HepG2 (cell line): Measurements from ENCODE around the gene WNT2. TPM values are rescaled to one million over a fixed set of nuclear protein-coding genes. Genes with fewer than 3 reads are reported as not detected.

ENCODE experiments used
- ATAC-seq: fragments of 200-7000 bp; cut with Tn5 transposase; 3 replicates; pipeline ENCODE4 v1.9.1; 2020; ENCODE audit warnings: mild to moderate bottlenecking, moderate library complexity
- BruUV-seq: library from RNA; stranded (reverse); fragments of 400-500 nt; replicated peaks from 2 replicates; lab custom pipeline; 2021; lab: Mats Ljungman, UMichigan
- CTCF ChIA-PET: fragments of 300-600 bp; formaldehyde crosslinking; extraction: SDS; loops from one replicate; lab custom pipeline; 2021; ENCODE audit warnings: low total read pairs, inconsistent platforms, low intra/inter-chr PET ratio; lab: Yijun Ruan, JAX
- POLR2A ChIA-PET: fragments of 350-600 bp; sonication (Branson Sonifier 250); formaldehyde crosslinking; loops from one replicate; lab custom pipeline; 2020; ENCODE audit warnings: antibody characterized with exemption, inconsistent platforms; lab: Yijun Ruan, JAX
- DNase-seq: peaks from one replicate; pipeline ENCODE4 v3.0.0-alpha.2; 2015; ENCODE audit warnings: low spot score
- FAIRE-seq: peaks from 3 replicates; lab custom pipeline; 2011; peaks lifted over from hg19 to GRCh38; lab: Jason Lieb, UNC
- H2AFZ ChIP-seq: one replicate; pipeline ENCODE4 v1.6.1; 2011; ENCODE audit warnings: low read length, inconsistent platforms
- H3K27ac ChIP-seq: fragments of 300-600 bp; 3 replicates; pipeline ENCODE4 v1.8.0; 2011; ENCODE audit warnings: mixed run types, mild to moderate bottlenecking, mixed read lengths, low read length, inconsistent platforms; ENCODE audit not compliant: insufficient read depth; ENCODE audit errors: extremely low read length
- H3K27me3 ChIP-seq, 2 experiments: fragments of 200-600 bp in 1 of 2; 2 replicates in 1 of 2; 3 replicates in 1 of 2; pipeline versions ENCODE4 v1.6.0 to v1.8.0; 2011; ENCODE audit warnings: low read length in 2 of 2, mild to moderate bottlenecking in 2 of 2, moderate library complexity in 2 of 2, inconsistent platforms in 1 of 2; ENCODE audit not compliant: insufficient read depth in 2 of 2, control insufficient read depth in 1 of 2
- H3K36me3 ChIP-seq, 2 experiments: fragments of 200-600 bp in 1 of 2; replicated peaks in 1 of 2; 2 replicates in 1 of 2; 3 replicates in 1 of 2; pipeline versions ENCODE4 v1.5.1 to v1.8.0; 2011; ENCODE audit warnings: low read length in 2 of 2, inconsistent platforms in 1 of 2; ENCODE audit not compliant: insufficient read depth in 2 of 2, control insufficient read depth in 1 of 2
- H3K4me1 ChIP-seq: 2 replicates; pipeline ENCODE4 v1.5.1; 2012; ENCODE audit warnings: low read length, inconsistent platforms; ENCODE audit not compliant: insufficient read depth
- H3K4me2 ChIP-seq: 2 replicates; pipeline ENCODE4 v1.6.0; 2011; ENCODE audit warnings: low read depth, low read length, inconsistent platforms
- H3K4me3 ChIP-seq, 3 experiments: fragments of 200-600 bp in 1 of 3; sonication (generic), shearing (Covaris generic) in 1 of 3; replicated peaks in 1 of 3; 2 replicates each; pipeline ENCODE4 v1.5.1; 2011 to 2016; ENCODE audit warnings: low read length in 3 of 3, inconsistent platforms in 2 of 3, low read depth in 2 of 3, mild to moderate bottlenecking in 2 of 3, control low read depth in 1 of 3, mixed read lengths in 1 of 3; ENCODE audit not compliant: insufficient read depth in 1 of 3
- H3K79me2 ChIP-seq: one replicate; pipeline ENCODE4 v1.6.1; 2011; ENCODE audit warnings: low read length, inconsistent platforms; ENCODE audit not compliant: insufficient read depth
- H3K9ac ChIP-seq: 2 replicates; pipeline ENCODE4 v1.6.0; 2011; ENCODE audit warnings: mild to moderate bottlenecking, low read depth, low read length, inconsistent platforms; ENCODE audit not compliant: insufficient read depth
- H3K9me3 ChIP-seq: 2 replicates; pipeline ENCODE4 v1.5.1; 2012; ENCODE audit warnings: mild to moderate bottlenecking, low read length
- H4K20me1 ChIP-seq: 2 replicates; pipeline ENCODE4 v1.6.0; 2011; ENCODE audit warnings: inconsistent platforms, mild to moderate bottlenecking, low read length, moderate library complexity; ENCODE audit not compliant: insufficient read depth
- ARID2 ChIP-seq: sonication (generic); formaldehyde crosslinking; IDR thresholded peaks from 2 replicates; pipeline ENCODE4 v1.8.1; 2022; ENCODE audit warnings: mild to moderate bottlenecking, missing genetic modification reagents, borderline replicate concordance
- BHLHE40 ChIP-seq: IDR thresholded peaks from 2 replicates; pipeline ENCODE4 v1.6.1; 2011; ENCODE audit warnings: low read length, improper control_type of control experiment
- PHF5A ChIP-seq: IDR thresholded peaks from one replicate; pipeline ENCODE4 v1.6.1; 2018; ENCODE audit warnings: low read depth, missing genetic modification reagents; ENCODE audit not compliant: unreplicated experiment
- TEAD2 ChIP-seq: sonication (generic); formaldehyde crosslinking; IDR thresholded peaks from 2 replicates; pipeline ENCODE4 v1.9.0; 2021; ENCODE audit warnings: missing genetic modification reagents
- YEATS2 ChIP-seq: sonication (generic); formaldehyde crosslinking; IDR thresholded peaks from 2 replicates; pipeline ENCODE4 v1.4.0; 2020; ENCODE audit warnings: missing genetic modification reagents, borderline replicate concordance
- ZNF205 ChIP-seq: IDR thresholded peaks from 2 replicates; pipeline ENCODE4 v1.6.1; 2018; ENCODE audit warnings: missing biosample characterization, missing genetic modification reagents
- ZNF235 ChIP-seq: sonication (generic); formaldehyde crosslinking; IDR thresholded peaks from 2 replicates; pipeline ENCODE4 v1.8.1; 2023; ENCODE audit warnings: mild to moderate bottlenecking, missing genetic modification reagents, borderline replicate concordance
- ZNF292 ChIP-seq: sonication (generic); formaldehyde crosslinking; IDR thresholded peaks from 2 replicates; pipeline ENCODE4 v1.8.1; 2022; ENCODE audit warnings: mild to moderate bottlenecking, low read depth, missing genetic modification reagents, borderline replicate concordance
- ZNF550 ChIP-seq: sonication (generic); formaldehyde crosslinking; IDR thresholded peaks from 2 replicates; pipeline ENCODE4 v1.4.0; 2020; ENCODE audit warnings: mild to moderate bottlenecking, missing genetic modification reagents, borderline replicate concordance
- ZNF737 ChIP-seq: sonication (generic); formaldehyde crosslinking; IDR thresholded peaks from 2 replicates; pipeline ENCODE4 v1.5.0; 2020; ENCODE audit warnings: missing genetic modification reagents, mild to moderate bottlenecking, borderline replicate concordance
- WGBS: methylation state at CpG from one replicate; pipeline ENCODE4 v1.1.6; 2017; ENCODE audit warnings: low lambda C conversion rate; 5-methylcytosine and 5-hydroxymethylcytosine counted together
- in situ Hi-C: cut with HindIII; loops from 2 replicates; pipeline ENCODE4 v1.10.0; 2017; ENCODE audit warnings: low pct_unique_long_range_greater_than_20kb; ENCODE audit not compliant: extremely low pct_ligation_motif_present
- intact Hi-C: fragments of 100-400 bp; cut with micrococcal nuclease; formaldehyde crosslinking; loops from one replicate; pipeline ENCODE4 v1.10.0; 2022; ENCODE audit not compliant: unreplicated experiment
- polyA plus RNA-seq, 8 experiments: library from polyadenylated mRNA; depleted of rRNA in 3 of 8; stranded (reverse) in 7 of 8; unstranded in 1 of 8; fragments of >200 nt; fragmentation: Illumina TruSeq in 4 of 8; extraction: Trizol in 4 of 8; gene quantifications; 2 replicates each; pipeline versions ENCODE4 v1.2.1 to v1.2.3, GENCODE V29; 2011 to 2016; ENCODE audit warnings: low read depth in 4 of 8, missing spikeins in 1 of 8, mixed read lengths in 1 of 8; ENCODE audit not compliant: insufficient read depth in 1 of 8
- total RNA-seq, 5 experiments: library from RNA; depleted of rRNA; stranded (reverse); fragments of >200 nt; fragmentation: Illumina TruSeq; extraction: Trizol; gene quantifications; 2 replicates each; pipeline ENCODE4 v1.2.3, GENCODE V29; 2016; ENCODE audit warnings: low read depth in 1 of 5
- TF ChIP-seq, protein P1 (sequence below): sonication (generic); formaldehyde crosslinking; IDR thresholded peaks from 2 replicates; pipeline ENCODE4 v1.8.1; 2023; ENCODE audit warnings: mild to moderate bottlenecking, missing genetic modification reagents

WNT2 gene
- total and polyA plus RNA-seq, 2 of the 13 experiments (the other 11 are each of a cell fraction or from before 2014, with no cell fraction given): not detected

GRCh38 chr7:117249696-117250095, 73.2 kb downstream of the WNT2 start:
- no peak overlapping the region for H3K4me3 ChIP-seq
- CTCF ChIA-PET: no interaction called here
- no peak overlapping the region for H3K9ac ChIP-seq
- no peak for FAIRE-seq
- no peaks in the 10 kb centered on the region for H3K9me3 ChIP-seq
- no peaks in the 10 kb centered on the region for H4K20me1 ChIP-seq
- H3K27me3 ChIP-seq: no peaks in the 10 kb centered on the region; a peak in 2 of 5 replicates
- in situ Hi-C loops (no loop called here), intact Hi-C loops (loop anchor here (10.0 kb wide), 1 partner anchor 85 kb away; no protein-coding TSS in a partner anchor)
- no peaks in the 10 kb centered on the region for H3K4me1 ChIP-seq
- H3K36me3 ChIP-seq: no peaks in the 10 kb centered on the region
- POLR2A ChIA-PET: no interaction called here
- BruUV-seq: no TSS peak
- H3K4me2 ChIP-seq: no peak overlapping the region
- no peaks in the 10 kb centered on the region for H3K79me2 ChIP-seq
- ATAC-seq: no peak
- H2AFZ ChIP-seq: no peak overlapping the region
- no peak for TF ChIP-seq BHLHE40
- TF ChIP-seq ZNF550 (CRISPR knock-in tag): no peak
- TF ChIP-seq, protein P1, sequence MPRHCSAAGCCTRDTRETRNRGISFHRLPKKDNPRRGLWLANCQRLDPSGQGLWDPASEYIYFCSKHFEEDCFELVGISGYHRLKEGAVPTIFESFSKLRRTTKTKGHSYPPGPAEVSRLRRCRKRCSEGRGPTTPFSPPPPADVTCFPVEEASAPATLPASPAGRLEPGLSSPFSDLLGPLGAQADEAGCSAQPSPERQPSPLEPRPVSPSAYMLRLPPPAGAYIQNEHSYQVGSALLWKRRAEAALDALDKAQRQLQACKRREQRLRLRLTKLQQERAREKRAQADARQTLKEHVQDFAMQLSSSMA (CRISPR knock-in tag): no peak
- TF ChIP-seq ZNF235 (CRISPR knock-in tag): no peak
- no peak for TF ChIP-seq ZNF205 (CRISPR knock-in tag)
- TF ChIP-seq PHF5A (CRISPR knock-in tag): no peak
- no peak for TF ChIP-seq ZNF737 (CRISPR knock-in tag)
- TF ChIP-seq ARID2 (CRISPR knock-in tag): no peak
- TF ChIP-seq ZNF292 (CRISPR knock-in tag): no peak
- TF ChIP-seq TEAD2 (CRISPR knock-in tag): no peak
- no peak for TF ChIP-seq YEATS2 (CRISPR knock-in tag)
- WGBS: 0% methylated on average over 5 of the region's 5 CpGs
- DNase-seq: no peak
- no peak overlapping the region for H3K27ac ChIP-seq
